Transverse colon (tissue), 3 donors: Measurements from ENCODE around the gene TCN2.

Experiments
- CTCF ChIP-seq, 5 experiments: fragments of 200-600 bp in 3 of 5; fragments of 450-650 bp in 2 of 5; sonication (generic) in 3 of 5; IDR thresholded peaks; 1 replicate in 2 of 5; 2 replicates in 3 of 5; pipeline ENCODE4 v1.5.1; 2016 to 2017; ENCODE audit warnings: antibody characterized with exemption in 5 of 5, inconsistent platforms in 3 of 5, mild to moderate bottlenecking in 2 of 5, moderate library complexity in 1 of 5
- POLR2A ChIP-seq: fragments of 450-650 bp; IDR thresholded peaks from one replicate; pipeline ENCODE4 v1.6.1; 2016; ENCODE audit warnings: antibody characterized with exemption, mild to moderate bottlenecking, moderate library complexity

- TF ChIP-seq CTCF (IDR thresholded peaks at IDR 0.05) (no peak), POLR2A (no peak)
Measured at GRCh38 chr22:30665786-30666185, 58.8 kb downstream of the TCN2 start.
